HCEC 1CT (cell line): ENCODE data around the gene SWAP70.
"Not testable (repeated sequence)": the region's sequence is repeated elsewhere in the genome, so short reads cannot be mapped to it uniquely, and the experiment has no call there.

Experiments
- DNase-seq: peaks from one replicate; pipeline ENCODE4 v3.0.0-alpha.2; 2017

Gene SWAP70

DNA sequence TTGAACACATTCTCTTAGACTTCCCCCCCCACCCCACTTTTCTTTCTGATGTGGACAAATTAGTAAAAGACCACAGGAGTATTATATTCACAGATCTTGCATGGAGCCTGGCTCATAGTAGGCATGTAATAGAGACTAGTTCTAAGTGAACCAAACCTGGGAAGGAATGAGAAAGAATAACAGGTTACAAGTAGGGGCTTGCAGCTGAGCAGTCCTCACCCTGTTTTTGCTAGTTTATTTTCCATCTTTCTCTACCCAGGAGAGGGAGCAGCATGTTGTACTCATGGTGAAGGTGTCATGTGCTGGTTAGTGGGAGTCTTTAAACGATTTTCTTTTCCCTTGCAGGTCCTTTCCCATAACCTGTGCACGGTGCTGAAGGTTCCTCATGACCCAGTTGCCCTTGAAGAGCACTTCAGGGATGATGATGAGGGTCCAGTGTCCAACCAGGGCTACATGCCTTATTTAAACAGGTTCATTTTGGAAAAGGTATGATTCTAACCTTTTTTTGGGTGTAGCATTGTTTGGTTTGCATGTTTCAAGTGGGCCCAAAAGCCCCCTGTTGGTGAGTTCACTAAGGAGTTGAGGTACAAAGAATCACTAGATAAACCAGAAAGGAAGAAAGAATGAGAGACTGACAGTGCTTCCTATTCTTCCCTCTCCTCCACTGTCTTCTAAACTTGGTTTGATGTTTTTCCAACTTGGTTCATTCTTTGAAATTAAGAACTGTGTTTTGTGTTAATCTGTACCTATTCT is 30.1 kb downstream of the SWAP70 start:
- DNase-seq: no peak

DNA sequence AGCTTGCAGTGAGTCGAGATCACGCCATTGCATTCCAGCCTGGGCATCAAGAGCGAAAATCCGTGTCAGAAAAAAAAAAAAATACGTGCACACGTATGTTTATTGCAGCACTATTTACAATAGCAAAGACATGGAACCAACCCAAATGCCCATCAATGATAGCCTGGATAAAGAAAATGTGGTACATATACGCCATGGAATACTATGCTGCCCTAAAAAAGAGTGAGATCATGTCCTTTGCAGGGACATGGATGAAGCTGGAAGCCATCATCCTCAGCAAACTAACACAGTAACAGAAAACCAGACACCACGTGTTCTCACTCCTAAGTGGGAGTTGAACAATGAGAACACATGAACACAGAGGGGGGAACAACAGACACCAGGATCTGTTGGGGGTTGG is 31.4 kb downstream of the SWAP70 start:
- not testable (repeated sequence) for DNase-seq

DNA sequence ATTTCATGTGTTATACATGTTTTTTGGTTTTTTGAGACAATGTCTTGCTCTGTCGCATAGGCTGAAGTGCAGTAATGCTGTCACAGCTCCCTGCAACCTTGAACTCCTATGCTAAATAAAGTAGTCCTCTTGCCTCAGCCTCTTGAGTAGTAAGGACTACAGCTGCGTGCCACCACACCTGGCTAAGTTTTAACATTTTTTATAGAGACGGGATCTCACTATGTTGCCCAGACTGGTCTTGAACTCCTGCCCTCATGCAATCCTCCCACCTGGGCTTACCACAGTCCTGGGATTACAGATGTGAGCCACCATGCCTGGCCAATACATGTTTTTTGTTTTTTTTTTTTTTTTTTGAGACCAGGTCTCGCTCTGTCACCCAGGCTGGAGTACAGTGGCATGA is 33.9 kb downstream of the SWAP70 start:
- DNase-seq: no peak

DNA sequence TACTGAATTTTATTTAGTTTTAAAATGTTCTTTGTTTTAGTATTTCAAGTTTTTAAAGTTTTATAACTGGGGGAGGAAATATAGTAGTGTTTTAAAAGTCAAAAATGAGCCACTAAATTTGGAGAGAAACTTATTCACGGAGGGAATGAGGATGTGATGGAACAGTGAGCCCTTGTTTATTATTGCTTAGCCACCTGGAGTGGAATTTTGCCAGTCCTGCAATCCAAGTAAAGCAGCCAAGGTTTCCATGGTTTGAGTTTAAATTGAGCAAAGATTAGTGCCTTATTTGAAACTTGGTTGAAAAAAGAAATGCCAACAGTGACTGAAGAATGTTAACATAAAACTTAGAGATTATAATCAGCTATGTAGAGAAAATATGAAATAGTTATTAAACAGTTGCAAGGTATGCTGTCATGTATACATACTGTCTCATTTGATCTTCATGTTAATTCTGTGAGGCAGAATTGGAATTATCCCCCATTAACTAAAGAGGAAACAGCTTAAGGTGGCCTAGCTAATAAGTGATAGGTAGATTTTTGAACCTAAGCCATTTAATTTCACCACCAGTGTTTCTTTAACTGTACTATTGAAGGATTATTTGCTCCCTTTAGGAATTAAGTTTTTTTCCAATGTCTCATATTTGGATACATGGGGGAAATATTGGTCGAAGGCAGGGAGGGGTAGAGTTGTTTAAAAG is 36.4 kb downstream of the SWAP70 start:
- DNase-seq: no peak

DNA sequence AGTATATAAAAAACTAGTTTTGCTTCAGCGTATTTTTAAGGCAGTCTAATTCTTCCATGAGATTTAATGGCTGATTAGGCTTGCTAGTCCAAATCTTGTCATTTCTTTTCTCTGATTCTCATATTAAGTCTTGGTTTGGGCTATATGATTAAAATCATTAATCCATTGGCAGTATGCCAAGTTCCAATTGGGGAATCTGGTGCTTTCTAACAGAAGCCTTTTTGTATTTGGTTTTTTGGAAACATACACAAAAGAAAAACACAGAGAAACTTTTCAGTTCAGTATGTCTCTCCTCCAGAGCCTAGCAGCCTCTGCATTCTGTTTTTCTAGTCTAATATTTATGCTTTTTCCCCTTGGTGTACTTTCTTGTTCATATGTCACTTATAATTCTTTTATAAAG is 37.9 kb downstream of the SWAP70 start:
- no peak for DNase-seq

DNA sequence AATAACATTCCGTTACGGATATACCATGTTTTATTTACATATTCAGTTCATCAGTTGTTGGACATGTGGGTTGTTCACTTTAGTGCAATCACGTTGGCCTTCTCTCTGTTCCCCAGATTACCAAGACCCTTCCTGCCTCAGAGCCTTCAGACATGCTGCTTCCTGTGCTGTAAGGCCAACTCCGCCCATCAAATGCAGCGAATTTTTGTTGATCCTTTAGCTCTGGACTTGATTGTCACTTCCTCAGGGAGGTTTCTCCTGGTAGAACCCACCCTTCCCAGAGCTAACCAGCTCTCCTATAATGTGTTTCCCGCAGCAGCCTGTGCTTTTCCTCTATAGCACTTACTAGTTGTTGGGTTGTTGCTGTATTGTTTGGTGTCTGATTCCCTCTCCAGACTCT is 39.4 kb downstream of the SWAP70 start:
- no peak for DNase-seq

DNA sequence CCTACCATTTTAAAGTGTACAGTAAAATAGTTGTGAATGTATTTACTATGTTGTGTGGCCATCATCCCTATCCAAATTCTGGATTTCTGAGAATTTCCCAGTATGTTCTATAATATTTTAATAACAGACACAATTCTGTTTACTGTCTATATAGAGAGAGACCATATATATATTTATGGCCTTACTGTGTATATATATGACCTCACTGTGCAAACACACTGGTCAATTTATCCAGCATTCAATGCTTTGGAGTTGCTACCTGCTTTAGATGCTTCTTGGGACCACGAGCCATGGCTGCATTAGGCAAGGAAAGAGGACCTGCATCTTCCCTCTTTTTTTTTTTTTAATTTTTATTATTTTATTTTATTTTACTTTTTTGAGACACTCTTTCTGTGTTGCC is 40.2 kb downstream of the SWAP70 start:
- DNase-seq: no peak

DNA sequence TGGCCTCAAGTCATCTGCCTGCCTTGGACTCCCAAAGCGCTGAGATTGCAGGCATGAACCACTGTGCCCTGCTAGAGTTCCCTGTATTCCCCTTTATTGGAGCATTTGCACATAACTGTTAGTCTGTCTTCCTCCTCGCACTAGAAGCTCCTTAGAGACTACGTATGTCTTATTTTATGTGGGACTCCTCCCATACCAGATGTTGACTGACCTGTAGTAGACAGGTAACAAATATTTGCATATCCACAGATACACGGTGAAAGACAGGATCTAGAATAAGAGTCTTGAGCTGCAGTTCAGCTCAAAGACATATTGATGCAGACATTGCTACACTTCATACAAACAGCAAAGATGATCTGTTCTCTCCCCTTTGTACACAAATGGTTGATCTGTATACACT is 40.7 kb downstream of the SWAP70 start:
- no peak for DNase-seq

DNA sequence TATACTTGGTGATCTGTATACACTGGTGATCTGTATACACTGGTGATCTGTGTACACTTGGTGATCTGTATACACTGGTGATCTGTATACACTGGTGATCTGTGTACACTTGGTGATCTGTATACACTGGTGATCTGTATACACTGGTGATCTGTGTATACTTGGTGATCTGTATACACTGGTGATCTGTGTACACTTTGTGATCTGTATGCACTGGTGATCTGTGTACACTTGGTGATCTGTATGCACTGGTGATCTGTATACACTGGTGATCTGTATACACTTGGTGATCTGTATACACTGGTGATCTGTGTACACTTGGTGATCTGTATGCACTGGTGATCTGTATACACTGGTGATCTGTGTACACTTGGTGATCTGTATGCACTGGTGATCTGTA is 41.5 kb downstream of the SWAP70 start:
- DNase-seq: not testable (repeated sequence)

DNA sequence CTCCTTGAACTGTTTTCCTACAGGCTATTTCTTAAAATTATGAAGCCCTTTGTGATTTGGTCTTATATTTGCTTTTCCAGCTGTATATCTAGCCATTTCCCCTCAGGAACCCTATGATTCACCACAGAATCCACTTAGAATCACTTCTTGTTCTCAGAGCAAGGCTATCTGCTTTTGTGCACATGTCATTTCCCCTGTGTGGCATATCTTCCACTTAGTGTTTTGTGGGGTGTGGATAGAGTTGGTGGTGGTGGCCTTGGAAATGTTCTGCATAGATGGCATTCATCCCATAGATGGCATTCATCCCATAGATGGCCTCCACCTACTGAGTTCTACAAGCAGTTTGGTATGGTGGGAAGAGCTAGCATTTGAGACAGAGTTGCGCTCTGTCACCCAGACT is 44.7 kb downstream of the SWAP70 start:
- DNase-seq: no peak

DNA sequence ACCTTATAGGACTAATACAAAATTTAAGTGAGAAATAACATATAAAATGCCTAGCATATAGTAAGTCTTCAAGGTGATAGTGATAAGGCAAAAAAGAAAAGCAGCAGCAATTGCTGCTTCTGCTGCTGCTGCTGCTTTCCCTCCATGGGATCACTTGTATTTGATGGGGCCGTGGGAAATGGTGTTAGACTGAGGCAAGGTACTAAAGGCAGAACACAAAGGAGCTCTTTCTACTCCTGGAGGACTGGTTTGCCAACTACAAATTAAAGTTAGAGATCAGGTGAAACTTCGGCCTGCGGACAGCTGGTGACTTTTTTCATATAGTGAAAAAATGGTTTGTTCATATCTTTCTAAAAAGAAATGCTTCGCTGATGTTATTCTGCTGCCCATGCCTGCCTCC is 46.3 kb downstream of the SWAP70 start:
- no peak for DNase-seq

DNA sequence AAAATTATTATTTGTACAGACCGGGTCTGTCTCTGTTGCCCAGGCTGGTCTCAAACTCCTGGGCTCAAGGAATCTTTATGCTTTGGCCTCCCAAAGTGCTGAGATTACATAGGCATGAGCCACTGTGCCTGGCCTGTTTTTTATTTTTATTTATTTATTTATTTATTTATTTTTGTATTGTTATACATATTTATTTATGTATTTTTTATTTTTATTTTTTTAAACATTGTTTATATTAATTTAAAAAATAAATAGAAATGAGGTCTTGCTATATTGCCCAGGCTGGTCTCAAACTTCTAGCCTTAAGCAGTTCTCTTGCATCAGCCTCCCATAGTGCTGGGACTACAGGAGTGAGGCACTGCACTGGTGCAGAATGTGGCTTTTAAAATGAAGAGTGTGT is 47.0 kb downstream of the SWAP70 start:
- no peak for DNase-seq

DNA sequence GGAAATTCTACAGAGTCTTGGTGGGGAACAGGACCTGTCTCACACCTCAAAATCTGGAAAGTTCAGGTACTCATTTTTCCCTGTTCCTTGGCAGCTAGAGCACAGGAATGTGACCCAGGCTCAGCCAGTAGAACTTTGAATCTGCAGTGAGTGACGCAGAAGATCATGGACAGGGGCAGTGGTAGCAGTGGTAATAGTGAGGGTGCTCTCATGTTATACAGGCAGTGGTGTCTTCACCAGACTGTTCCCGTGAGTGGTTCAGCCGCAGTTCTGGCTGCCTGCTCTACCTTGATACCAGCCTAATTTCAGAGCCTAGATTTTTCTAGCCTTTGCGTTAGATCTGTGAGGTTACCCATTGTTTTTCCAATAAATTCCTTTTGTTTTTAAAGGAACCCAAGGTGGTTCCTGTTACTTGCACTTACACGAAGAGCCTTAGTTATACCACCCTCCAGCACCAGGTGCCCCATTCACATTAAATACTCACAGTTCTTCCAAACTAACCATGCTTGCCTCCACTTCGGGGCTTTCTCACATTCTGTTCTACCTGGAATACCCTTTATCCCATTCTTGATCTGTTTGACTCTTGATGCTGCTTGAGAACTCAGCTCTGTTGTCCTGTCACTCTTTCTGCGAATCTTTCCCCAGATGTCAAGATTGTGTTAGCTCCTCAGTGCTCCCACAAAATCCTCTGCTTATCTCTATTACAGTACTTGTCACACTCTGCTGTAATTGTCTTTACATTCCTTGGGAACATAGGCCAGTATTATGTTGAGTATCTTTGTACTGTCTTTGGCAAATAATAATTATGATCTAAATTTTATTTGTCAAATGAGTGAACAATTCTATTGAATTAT is 47.8 kb downstream of the SWAP70 start:
- no peak for DNase-seq

DNA sequence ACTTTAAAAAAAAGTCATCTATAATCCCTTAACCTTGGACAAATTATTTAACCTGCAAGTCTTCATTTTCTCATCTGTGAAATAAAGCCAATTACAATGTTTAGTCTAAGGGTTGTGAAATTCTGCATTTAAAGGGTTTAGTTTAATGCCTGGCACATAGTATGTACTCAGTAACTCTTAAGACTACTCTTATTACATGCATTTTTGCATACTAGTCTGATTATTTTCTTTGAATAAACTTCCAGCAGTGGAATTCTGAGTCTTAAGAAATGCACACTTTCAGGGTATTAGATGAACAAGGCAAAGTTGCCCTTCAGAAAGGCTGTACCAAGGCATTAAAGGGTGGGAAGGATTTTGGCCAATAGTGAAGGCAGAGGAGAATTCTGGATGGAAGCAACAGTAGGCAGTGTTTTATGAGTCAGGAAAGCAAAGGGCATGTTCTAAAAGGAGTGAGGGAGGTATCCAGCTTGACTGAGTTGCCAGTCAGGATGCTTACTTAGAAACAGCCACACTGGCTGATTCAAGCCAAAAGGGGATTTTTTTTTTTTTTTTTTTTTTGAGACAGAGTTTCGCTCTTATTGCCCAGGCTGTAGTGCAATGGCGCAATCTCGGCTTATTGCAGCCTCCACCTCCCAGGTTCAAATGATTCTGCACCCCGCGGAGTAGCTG is 50.5 kb downstream of the SWAP70 start:
- no peak for DNase-seq

DNA sequence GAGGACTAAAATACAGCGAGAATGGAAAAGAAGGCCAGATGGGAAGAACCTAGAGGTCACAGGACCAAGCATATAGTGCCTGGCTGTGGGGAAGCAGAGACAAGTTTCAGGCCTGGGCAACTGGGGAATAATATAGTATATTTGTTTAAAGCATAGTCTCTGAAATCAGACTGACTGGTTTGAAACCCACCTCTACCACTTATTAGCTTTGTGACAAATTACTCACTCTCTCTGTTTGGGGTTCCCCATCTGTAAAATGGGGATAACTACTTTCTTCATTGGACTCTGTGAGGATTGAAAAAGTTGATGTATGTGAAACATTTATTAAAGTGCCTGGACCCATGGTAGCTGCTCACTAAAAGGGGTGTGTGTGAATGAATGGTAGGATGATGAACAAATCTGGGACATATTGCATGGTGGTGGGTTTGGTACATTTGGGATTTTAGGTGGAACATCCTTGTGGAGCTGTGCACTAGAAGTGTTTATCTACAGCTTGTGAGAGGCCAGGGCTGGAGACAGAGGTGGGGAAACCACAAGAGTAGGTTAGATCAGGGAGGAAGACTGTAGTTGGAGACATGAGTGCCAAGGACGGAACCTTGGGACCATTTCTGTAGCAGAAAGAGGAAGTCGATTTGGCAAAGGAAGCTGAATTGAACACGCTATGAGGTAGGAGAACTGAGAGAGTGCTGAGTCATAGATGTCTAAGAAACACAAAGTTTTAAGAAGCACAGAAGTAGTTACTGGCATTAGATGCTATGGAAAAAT is 52.6 kb downstream of the SWAP70 start:
- peak; percentile 65 for DNase-seq

DNA sequence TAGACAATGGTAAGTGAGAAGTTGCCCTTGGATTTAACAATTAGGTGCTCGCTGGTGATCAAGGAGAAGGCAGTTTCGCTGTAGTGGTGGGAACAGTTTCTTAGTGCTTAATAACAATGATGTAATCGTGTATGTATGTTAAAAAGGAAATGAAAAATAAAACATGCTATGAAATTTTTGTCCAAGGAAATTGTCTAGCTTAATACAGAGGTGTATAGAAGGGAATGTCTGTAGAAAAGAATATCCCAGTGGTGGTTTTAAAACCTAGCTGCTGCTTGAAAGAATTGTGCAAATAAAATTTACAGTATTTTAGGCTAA is 53.1 kb downstream of the SWAP70 start:
- no peak for DNase-seq

DNA sequence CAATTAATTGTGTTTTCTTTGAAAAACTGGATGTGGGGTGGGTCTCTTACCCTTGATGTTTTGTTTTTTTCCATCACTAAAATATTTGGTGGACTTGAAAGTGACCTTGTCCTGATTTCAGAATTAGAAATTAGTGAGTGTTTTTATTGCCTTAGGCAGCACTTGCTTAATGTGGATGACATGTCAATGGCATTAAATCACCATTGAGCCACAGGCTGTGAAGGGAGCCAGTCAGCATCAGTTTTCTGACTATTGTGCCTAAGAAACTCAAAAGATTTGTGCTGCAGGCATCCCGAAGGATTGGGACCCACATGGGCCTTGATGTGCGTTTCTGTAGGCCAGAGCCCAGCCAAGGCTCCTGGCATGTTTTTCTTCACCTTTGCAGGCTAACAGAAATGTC is 53.8 kb downstream of the SWAP70 start:
- DNase-seq: no peak

DNA sequence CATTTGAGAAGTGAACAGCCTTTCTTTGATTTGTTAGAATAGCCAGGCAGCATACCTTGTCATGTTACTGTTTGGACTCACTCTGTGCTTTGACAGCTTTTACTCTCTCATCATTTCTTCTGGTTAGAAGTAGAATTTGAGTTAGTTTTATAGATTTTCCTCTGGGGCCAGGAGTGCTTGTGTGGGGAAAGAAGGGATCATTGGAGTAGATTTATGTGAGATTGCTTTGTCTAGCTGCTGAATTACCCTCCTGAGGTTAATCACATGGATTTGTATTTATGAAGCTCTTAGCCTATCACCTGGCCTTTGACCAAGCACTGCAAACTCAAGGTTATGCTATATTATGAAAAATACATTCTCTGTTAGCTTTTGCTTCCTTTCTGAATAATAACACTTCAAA is 54.3 kb downstream of the SWAP70 start:
- no peak for DNase-seq

DNA sequence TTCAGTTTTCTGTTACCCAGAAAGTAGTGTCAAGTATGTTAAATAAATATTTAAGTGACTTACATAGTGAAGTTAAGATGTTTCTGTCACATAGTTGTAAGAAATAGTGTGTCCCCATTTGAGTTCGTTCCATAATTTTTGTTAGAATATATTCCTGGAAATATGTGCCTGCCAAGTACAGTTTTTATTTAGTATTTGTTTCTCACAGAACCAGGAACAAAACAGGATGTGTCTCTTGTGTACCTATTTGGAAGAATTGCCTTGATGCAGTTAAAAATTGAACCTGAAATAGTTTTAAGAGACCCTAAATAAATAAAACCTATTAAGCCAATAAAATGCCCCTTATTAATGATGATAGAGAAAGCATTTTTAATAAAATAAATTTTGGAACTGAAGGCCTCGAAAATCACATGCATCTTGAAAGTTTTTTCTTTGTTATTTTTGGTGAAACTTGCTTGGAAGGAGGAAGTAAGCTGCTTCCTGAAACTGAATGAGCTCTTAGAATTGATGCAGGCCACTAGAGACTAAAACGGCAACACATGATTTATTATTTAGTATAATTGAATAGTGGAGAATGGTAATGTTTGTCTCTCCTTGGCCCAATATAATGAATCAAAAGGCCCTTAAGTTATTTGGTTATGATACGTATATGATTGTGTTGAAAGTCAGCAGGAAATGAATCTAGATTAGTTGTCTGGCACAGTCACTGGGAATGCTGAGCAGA is 55.9 kb downstream of the SWAP70 start:
- DNase-seq: no peak

DNA sequence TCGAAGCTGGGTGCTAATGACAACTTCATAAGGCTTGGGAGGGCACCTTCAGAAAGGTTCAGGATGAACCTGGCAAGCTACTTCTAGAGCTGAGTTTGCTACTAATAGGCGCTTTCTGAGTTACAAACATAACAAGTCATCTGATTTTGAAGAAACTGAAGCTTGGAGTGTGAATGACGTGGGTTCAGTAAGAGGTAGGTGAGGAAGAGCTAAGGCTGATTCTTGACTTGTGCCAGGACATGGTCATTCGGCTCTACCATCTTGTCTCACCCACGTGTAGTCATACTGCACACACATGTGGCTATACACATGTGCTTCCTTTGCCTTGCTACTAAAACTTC is 56.4 kb downstream of the SWAP70 start:
- DNase-seq: no peak

DNA sequence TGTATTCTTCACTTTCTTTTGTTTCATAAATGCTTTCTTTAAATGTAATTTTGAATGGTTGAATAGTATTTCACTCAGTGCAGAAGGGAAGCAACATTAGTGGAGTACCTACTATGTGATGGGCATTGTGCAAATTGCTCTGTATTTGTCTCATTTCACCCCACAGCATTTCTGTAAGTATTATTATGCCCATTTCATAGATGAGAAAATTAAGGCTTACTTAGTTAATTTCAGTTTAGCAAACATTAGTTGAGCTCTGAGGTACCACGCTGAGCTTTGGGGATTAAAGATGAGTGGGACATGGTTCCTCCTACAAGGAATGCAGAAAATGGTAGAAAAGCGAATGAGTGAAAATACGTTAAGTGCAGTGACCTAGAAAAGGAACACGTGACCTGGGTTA is 58.1 kb downstream of the SWAP70 start:
- no peak for DNase-seq

DNA sequence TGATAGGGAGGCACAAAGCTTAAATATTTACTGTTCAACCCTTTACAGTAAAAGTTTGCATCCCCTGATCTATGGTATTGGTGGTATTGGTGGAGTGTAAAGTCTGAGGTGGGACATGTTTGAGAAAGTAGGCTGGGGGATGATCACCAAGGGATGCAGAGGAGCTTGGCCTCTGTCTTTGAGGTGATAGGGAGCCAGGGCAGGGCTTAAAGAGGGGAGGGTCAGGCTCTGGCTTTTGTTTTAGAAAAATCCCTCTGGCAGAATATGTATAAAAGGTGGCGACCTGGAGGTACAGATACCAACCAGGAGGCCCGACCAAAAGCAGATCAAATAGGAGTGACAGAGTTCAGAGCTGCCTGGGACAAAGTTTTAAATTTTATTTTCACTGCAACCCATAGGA is 59.0 kb downstream of the SWAP70 start:
- no peak for DNase-seq
